Left renal pelvis (tissue), 4 donors: Measurements from ENCODE around the gene RTL9. TPM values are rescaled to one million over a fixed set of nuclear protein-coding genes. Genes with fewer than 3 reads are reported as not detected.

ENCODE experiments used
- DNase-seq, 4 donors: peaks; one replicate each; pipeline ENCODE4 v3.0.0-alpha.2; 2013; ENCODE audit warnings: low read depth in 4 of 4, low spot score in 3 of 4
- polyA plus RNA-seq, 4 donors: library from polyadenylated mRNA; unstranded; fragments of 120-200 nt; gene quantifications; one replicate each; pipeline ENCODE4 v1.2.1, GENCODE V29; 2013; ENCODE audit not compliant: insufficient read length in 4 of 4

RTL9 gene
- polyA plus RNA-seq, 4 donors: 0.20 to 0.41 (median 0.23) TPM

DNA sequence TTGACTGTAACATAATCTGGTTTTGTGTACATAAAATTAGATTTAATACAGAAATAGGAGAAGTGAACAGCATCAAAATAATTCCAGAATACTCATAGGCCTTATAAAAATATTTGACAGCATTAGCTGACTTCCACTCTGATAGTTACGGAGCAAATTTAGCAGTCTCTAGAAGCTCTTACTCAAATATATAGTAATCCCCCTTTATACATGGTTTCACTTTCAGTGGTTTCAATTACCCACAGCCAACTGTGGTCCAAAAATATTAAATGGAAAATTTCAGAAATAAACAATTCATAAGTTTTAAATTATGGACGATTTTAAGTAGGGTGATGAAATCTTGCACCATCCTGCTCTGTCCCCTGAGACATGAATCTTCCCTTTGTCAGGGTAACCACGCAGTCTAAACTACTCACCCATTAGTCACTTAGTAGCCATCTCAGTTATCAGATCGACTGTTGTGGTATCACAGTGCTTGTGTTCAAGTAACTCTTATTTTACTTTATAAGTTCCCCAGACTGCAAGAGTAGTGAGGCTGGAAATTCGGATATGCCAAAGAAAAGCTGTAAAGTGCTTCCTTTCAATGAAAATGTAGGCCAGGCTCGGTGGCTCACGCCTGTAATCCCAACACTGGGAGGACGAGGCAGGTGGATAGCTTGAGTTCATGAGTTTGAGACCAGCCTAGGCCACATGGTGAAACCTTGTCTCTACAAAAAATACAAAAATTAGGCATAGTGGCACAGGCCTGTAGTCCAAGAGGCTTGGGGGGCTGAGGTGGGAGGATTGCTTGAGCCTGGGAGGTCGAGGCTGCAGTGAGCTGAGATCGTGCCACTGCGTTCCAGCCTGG is 17.2 kb upstream of the RTL9 start:
- DNase-seq: no peak

DNA sequence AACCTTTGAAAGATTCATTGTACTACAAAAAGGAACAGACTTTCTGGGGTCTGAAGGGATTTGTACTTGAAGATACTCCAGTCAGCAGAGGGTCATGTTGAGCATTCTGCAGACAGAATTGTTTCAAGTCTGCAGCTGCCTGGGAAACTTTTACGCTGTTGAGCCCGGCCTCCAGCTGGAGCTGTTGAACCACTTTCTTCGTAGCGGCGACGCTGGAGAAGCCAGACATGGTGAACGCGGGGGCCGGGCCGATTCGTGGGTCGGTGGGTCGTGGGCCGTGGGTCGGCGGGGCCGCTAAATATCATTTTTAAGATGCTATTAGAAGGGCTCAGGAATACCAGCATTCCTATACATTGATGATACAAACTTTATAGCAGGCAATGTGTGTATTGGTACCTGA is 12.0 kb upstream of the RTL9 start:
- no peak for DNase-seq

DNA sequence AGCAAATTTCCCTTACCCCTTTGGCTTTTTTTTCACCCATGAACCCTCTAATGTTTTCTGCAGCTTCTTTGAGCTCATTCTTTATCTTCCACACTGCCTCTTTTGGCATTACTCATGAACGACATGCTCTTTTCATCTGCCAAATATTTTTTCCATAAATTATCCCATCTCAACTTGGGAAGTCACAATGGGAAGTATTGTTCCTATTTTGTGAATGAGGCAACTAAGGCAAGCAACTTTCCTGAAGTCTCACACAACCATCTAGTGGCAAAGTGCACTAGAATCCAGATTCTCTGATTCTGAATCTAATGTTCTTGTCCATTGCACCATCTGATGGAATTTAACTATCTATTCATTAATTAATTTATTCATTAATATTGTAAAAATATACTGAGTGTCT is 625 bp downstream of the RTL9 start:
- no peak for DNase-seq

- no peak for DNase-seq
Observed at GRCh38 chrX:110363244-110363643, 4.6 kb downstream of the RTL9 start.

- DNase-seq: no peak
Observed at GRCh38 chrX:110373310-110373709, 14.7 kb downstream of the RTL9 start.

DNA sequence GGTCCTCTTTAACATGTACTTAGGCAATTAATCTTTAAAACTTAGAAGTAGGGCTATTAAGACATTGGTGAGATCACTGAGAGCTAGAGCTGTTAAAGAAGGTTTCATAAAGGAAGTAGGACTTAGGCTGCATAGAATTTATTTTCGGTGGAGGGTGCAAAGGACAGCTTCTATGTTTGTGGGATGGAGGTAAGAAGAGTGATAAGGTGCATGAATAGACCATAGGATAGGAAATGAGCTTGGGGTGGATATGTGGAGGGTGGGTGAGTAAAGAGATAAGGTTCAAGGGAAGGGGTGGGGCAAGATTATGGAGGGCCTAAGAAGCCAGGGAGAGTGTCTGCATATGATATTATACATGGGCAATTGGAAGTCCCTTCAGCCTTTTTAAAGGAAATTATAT is 15.9 kb downstream of the RTL9 start:
- DNase-seq: no peak

DNA sequence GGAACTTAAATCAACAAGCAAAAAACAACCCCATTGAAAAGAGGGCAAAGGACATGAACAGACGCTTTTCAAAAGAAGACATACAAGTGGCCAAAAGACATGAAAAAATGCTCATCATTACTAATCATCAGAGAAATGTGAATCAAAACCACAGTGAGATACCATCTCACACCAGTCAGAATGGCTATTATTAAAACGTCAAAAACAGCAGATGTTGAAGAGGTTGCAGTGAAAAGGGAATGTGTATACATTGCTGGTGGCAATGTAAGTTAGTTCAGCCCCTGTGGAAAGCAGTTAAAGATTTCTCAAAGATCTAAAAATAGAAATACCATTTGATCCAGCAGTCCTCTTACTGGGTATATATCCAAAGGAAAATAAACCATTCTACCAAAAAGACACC is 22.6 kb downstream of the RTL9 start:
- DNase-seq: no peak

DNA sequence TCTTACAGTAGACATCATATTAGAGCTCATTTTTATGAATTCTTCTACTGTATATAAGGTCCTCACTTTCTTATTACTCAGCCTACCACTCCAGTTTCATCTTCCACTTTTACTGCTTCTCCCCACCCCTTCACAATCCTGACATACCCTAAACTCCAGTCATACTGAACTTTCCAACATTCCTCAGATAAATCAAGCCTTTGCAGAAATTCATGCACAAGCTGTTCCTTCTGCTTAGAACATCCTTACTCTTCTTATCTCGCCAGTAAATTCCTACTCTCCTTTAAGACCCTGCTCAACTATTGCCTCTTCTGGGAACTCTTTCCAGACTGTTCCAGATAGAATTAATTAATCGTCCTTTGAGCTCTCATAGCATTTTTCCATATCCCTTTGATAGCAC is 24.8 kb downstream of the RTL9 start:
- DNase-seq: no peak

GRCh38 chrX:110384490-110384889 is 25.8 kb downstream of the RTL9 start:
- DNase-seq: no peak

DNA sequence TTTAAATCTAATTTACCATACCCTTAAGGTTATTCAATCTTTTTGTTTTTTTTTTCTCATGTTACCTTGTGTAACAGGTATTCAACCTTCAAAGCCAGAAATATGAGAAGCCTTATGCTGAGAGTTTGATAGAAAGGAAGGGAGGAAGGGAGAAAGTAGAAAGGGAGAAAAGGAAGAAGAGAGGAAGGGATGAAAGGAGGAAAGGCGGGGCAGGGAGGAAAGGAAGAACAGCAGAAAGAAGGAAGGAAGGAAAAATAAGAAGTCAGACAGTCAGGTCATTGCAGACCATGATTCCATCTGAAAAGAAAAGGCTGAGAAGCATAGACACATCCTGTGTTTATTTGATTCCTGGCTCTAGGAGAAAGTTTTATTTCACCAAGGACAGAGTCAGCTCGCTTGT is 30.9 kb downstream of the RTL9 start:
- no peak for DNase-seq

- no peak for DNase-seq
Observed at GRCh38 chrX:110391086-110391485, 32.4 kb downstream of the RTL9 start.

- no peak for DNase-seq
Observed at GRCh38 chrX:110394651-110395050, 36.0 kb downstream of the RTL9 start.

- no peak for DNase-seq
Observed at GRCh38 chrX:110395877-110396276, 37.2 kb downstream of the RTL9 start.

DNA sequence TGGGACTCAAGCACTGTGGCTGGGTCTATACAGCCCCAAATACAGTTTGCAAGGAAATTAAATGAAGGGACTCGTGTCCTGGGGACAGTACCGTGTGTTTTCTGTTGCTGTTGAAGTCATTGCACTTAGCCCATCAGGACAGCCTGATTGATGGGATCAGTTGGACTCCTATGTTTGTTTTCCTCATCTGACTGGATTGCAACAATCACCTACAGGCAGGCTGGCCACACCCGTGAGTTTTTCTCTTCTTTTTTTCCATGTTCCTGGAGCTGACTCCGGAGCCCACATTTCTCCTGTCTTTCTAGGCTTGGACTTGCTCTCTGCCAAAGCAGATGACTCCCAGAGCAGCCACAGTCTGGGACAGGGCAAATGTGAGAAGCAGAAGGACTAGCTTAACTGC is 38.1 kb downstream of the RTL9 start:
- no peak for DNase-seq

DNA sequence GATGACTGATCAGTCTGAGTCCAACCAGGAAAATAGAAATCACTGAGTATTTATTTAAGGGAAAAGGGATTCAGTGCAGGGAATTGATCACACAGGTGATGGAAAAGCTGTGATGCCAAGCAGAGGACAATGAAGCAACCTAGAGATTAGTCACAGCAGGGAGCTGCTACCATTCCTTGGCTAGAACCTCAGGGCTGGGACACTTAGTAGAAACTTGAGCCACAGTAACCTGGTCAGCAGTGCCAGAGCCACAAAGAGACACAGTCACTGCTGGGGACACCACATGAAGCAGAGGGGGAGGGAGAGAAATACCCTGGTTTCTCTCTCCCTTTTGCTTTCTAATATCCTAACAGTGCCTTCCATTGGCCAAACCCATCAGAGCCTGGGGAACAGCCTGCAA is 38.7 kb downstream of the RTL9 start:
- DNase-seq: no peak

GRCh38 chrX:110397904-110398303 is 39.3 kb downstream of the RTL9 start:
- no peak for DNase-seq

DNA sequence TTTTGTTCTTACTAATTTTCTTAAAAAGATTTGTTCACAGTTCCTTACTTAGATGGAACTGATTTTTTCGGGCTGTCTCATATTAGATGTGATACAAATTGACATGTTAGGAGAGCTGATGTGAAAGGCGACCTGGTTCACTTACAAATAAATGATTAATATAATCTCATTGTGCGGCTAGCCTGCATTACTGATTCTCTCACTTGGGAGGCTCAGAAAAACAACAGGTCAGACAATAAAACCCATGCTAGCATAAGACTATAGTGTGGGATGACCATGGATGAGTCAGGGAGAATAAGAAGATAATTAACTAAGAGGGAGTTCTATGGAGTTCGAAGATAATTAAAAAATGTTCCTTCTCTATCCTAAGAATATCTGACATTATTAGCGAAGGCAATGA is 40.8 kb downstream of the RTL9 start:
- no peak for DNase-seq

- no peak for DNase-seq
Observed at GRCh38 chrX:110399966-110400365, 41.3 kb downstream of the RTL9 start.

DNA sequence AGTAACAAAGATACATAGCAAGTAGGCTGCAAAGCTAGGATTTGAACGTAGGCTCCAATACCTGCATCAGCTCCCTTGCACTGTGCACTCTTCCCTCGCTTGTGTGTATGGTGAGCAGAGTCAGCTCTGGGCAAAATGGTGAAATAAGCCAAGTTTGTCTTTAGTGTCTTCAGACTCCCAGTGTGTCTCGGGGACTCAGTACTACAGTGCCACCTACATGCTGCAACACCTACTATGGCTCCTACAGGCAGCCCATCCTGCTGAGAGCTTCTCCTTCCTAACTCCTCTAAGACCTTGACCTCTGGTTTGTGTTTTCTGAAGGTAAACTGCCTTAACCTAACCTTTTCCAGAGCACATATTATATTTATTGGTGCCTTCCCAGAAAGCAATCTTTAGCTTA is 42.5 kb downstream of the RTL9 start:
- no peak for DNase-seq

- DNase-seq: no peak
Observed at GRCh38 chrX:110402091-110402849, 43.6 kb downstream of the RTL9 start.

DNA sequence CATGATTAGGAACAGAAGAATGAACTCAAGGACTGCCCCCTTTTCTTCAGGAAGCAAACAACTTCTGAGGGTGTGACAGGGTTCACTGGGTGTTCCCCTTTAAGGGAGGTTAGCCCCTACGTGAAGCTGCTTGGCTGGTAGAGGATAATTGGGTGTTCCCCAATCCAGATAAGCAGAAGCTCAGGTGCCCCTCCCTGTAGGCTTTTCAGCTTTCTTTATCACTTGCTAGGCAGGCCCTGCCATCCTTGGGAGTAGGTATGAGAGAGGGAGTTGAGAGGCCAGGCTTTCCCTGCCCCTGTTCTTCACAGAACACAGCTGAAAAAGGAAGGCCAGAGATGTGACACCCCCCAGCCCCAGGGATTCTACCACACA is 44.2 kb downstream of the RTL9 start:
- DNase-seq: no peak
